Islet precursor cell (in vitro differentiated cells): ENCODE data around the gene TEX51.

Source experiments
- DNase-seq: peaks from one replicate; pipeline ENCODE4 v3.0.0-alpha.2; 2018

The TEX51 gene

GRCh38 chr2:126915903-126916302, 17.2 kb downstream of the TEX51 start:
- DNase-seq = peak; percentile 21

GRCh38 chr2:126916744-126917143, 18.1 kb downstream of the TEX51 start:
- no peak for DNase-seq

DNA sequence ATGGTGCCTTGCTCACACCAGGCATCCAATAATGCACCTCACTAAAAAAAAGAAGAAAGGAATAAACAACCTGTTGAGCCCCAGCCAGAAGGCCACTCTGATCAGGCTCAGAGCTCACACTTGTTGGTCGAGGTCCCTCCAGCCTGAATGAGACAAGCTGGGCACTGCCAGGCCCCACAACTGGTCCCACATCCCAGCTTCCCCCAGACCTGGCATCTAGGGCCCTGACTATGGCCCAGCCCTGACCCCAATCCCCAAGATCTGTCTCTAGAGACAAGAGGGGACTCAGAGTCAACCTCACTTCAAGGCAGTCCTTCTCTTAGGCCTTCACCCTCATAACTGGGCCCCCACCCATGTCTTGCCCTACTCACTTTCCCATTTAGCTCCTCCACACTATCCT, 22.4 kb downstream of the TEX51 start:
- no peak for DNase-seq

GRCh38 chr2:126930970-126931590, 32.4 kb downstream of the TEX51 start:
- DNase-seq = no peak

DNA sequence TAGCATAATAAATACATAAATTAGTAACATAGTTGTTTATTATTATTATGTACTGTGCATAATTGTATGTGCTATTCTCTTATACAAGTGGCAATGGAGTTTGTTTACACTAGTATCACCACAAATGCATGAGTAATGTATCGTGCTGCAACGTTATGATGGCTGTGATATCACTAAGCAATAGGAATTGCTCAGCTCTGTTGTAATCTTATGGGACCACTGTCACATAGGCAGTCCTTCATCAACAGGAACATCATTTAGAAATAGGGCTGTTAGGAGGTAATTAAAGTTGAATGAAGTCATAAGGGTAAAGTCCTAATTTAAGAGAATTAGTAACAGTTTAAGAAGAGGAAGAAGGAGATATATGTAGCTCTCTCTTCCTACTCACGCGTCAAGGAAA, 33.8 kb downstream of the TEX51 start:
- DNase-seq = no peak

DNA sequence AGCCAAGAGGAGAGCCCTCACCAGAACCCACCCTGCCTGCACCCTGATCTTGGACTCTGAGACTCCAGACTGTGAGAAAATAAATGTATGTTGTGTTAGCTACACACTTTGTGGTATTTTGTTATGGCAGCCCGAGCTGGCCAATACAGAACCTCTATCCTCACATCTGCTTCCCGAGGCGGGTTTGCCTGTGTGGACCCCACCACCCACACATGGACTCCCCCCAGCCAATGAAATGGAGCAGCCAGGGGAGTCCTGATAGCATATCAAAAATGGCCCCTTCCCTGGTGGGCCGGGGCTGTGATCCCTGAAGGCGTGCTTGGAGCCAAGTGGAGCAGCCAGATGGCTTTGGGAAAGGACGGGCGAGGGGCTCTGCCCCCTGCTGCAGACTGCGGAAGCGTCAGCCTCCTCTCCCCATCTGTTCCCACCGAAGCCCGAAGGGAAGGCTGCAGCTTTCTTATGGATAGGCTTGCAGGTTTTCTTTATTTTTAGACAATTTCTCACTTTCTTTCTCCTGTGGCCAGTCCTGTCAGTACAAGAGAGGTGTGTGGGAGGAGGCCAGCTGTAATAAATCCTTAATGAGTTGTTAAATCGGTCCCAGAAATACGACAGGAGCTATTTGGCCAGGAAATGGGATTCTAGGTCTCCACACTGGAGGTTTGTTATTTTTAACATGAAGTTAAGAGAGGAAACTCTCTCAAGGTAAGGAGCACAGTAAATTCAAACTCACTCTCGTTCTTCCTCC, 34.4 kb downstream of the TEX51 start:
- no peak for DNase-seq

DNA sequence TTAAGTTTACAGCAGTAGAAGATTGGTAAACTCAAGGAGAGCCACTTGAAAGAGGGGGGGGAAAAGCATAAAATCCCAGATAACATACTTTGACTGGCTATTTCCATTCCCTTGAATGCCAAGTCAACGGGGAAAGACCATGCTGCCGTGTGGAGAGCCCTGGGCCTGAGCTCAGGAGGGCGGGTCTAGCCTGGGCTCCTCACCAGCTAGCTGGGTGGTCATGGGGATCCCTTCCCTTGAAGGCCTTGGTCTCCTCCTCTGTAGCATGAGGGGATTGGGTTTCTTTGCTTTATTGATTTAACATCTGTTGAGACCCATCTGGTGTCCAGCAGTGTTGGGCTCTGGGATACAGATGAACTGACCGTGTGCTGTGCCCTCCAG, 35.0 kb downstream of the TEX51 start:
- no peak for DNase-seq

DNA sequence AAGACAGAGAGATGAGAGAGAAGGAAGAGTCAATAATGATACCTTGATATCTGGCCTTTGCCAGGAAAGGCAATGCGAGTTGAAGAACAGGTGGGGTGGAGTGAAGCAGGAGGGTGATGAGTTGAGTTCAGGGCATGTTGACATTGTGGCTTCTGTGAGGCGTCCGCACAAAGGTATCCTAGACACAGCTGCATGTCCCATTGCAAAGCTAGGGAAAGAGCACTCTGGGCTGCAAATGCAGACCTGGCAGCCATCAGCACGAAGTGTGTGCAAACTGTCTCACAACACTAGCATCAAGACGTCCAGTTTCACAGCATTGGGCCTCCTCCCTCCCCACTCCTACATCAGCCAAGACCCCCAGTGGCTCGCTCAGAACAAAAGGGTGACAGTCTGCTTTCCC, 36.1 kb downstream of the TEX51 start:
- no peak for DNase-seq

- DNase-seq = no peak
Measured at GRCh38 chr2:126935774-126936173, 37.1 kb downstream of the TEX51 start.

- DNase-seq = no peak
Measured at GRCh38 chr2:126936219-126936723, 37.6 kb downstream of the TEX51 start.

GRCh38 chr2:126940331-126940730, 41.6 kb downstream of the TEX51 start:
- no peak for DNase-seq

DNA sequence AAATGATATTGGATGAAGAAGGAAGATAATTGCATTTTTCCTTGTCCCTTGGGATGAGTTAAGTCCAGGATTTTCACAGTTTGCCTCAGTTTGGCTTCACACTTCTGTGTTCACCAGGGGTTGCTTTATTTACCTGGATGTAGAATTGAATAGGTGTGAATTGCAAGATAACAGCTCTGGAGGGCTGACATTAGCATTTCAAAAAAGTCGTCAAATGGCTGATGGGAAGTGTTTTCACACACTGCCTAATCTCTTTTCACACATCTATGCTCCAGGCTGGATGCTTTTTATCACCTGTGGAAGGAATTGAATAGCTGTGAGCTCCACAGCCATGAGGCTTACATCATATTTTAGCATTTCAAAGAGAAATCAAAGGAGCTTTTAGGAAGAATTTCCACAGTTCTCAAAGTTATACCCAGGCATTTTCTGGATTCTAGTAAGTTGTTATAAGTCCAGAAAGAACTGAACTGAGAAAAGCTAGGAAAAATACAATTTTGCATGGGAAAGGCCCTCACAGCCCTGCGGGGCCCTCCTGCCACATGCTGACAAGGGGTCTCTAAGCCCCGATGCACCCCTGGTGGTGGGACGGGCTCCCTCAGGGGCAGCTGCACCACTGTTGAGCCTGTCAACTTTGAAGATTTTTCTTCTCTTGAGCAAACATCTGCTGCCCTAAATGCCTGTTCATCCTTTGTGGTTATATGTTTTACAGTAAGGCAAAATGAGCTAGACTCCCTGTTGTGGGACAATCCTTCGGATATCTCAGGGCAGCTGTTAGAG, 43.9 kb downstream of the TEX51 start:
- no peak for DNase-seq

GRCh38 chr2:126943612-126944348, 45.1 kb downstream of the TEX51 start:
- no peak for DNase-seq

- DNase-seq = no peak
Measured at GRCh38 chr2:126945118-126945517, 46.4 kb downstream of the TEX51 start.

GRCh38 chr2:126946318-126947102, 47.8 kb downstream of the TEX51 start:
- no peak for DNase-seq

GRCh38 chr2:126947103-126947429, 48.4 kb downstream of the TEX51 start:
- no peak for DNase-seq

- no peak for DNase-seq
Measured at GRCh38 chr2:126949775-126950174, 51.1 kb downstream of the TEX51 start.

GRCh38 chr2:126950504-126950903, 51.8 kb downstream of the TEX51 start:
- peak; percentile 4 for DNase-seq
